A673 (cell line): ENCODE measurements around the gene KLHDC8B. TPM values are rescaled to one million over a fixed set of nuclear protein-coding genes. Genes with fewer than 3 reads are reported as not detected.

Experiments
- BruUV-seq: library from RNA; stranded (reverse); fragments of 400-500 nt; replicated peaks from 2 replicates; lab custom pipeline; 2021; lab: Mats Ljungman, UMichigan
- CTCF ChIA-PET: fragments of 300-600 bp; sonication (Branson Sonifier 250); formaldehyde crosslinking; loops from one replicate; lab custom pipeline; 2022; ENCODE audit warnings: antibody characterized with exemption; lab: Charles Lee
- POLR2A ChIA-PET: fragments of 300-600 bp; sonication (Branson Sonifier 250); formaldehyde crosslinking; loops from one replicate; lab custom pipeline; 2022; ENCODE audit warnings: antibody characterized with exemption; ENCODE audit not compliant: low non-redundant PET; lab: Charles Lee
- DNase-seq: peaks from one replicate; pipeline ENCODE4 v3.0.0-alpha.2; 2015; ENCODE audit warnings: low spot score
- H3K27ac ChIP-seq: fragments of 200-600 bp; sonication (generic); 2 replicates; pipeline ENCODE4 v1.5.1; 2016; ENCODE audit warnings: mixed run types, low read depth, mild to moderate bottlenecking, mixed read lengths, antibody characterized with exemption, low read length; ENCODE audit not compliant: poor library complexity, severe bottlenecking
- H3K27me3 ChIP-seq: fragments of 200-600 bp; sonication (generic); replicated peaks from 2 replicates; pipeline ENCODE4 v1.6.1; 2017; ENCODE audit warnings: mixed run types, low read depth, mild to moderate bottlenecking, mixed read lengths, antibody characterized with exemption, low read length; ENCODE audit not compliant: insufficient read depth, poor library complexity
- H3K36me3 ChIP-seq: fragments of 200-600 bp; sonication (generic); 2 replicates; pipeline ENCODE4 v1.6.1; 2016; ENCODE audit warnings: mixed run types, mild to moderate bottlenecking, mixed read lengths, antibody characterized with exemption, low read length; ENCODE audit not compliant: insufficient read depth, poor library complexity, severe bottlenecking
- H3K4me1 ChIP-seq: fragments of 200-600 bp; sonication (generic); 2 replicates; pipeline ENCODE4 v1.6.1; 2017; ENCODE audit warnings: mixed run types, mild to moderate bottlenecking, mixed read lengths, antibody characterized with exemption, low read length; ENCODE audit not compliant: insufficient read depth, poor library complexity, severe bottlenecking
- H3K4me3 ChIP-seq: fragments of 200-600 bp; sonication (generic); 2 replicates; pipeline ENCODE4 v1.5.1; 2016; ENCODE audit warnings: low read depth, mixed run types, mild to moderate bottlenecking, mixed read lengths, low read length; ENCODE audit not compliant: poor library complexity, severe bottlenecking
- H3K9me3 ChIP-seq: fragments of 200-600 bp; sonication (generic); 2 replicates; pipeline ENCODE4 v1.6.1; 2016; ENCODE audit warnings: mixed run types, low read depth, mild to moderate bottlenecking, mixed read lengths, antibody characterized with exemption, low read length; ENCODE audit not compliant: poor library complexity, severe bottlenecking
- CTCF ChIP-seq: fragments of 300-800, 200-600 bp; sonication (generic); conservative IDR thresholded peaks from 2 replicates; pipeline ENCODE4 v1.5.1; 2017; ENCODE audit warnings: low read depth, mild to moderate bottlenecking, antibody characterized with exemption, low read length, moderate library complexity, mixed read lengths
- EZH2 ChIP-seq: fragments of 200-600 bp; sonication (generic); IDR thresholded peaks from 2 replicates; pipeline ENCODE4 v1.6.1; 2017; ENCODE audit warnings: borderline replicate concordance, low read depth, mild to moderate bottlenecking, mixed read lengths, antibody characterized with exemption, low read length; ENCODE audit not compliant: poor library complexity, severe bottlenecking
- intact Hi-C: fragments of 100-400 bp; cut with micrococcal nuclease; formaldehyde crosslinking; loops from one replicate; pipeline ENCODE4 v1.10.0; 2022; ENCODE audit not compliant: unreplicated experiment
- total RNA-seq: library from RNA; stranded (reverse); gene quantifications from 2 replicates; pipeline ENCODE4 v1.2.3, GENCODE V29; 2021

KLHDC8B gene
- total RNA-seq, 1 experiment from 2014 or later, result 5.1 TPM

GRCh38 chr3:49222002-49222401, 50.6 kb downstream of the KLHDC8B start:
- Histone ChIP-seq H3K4me3 (no peak overlapping the region), H3K4me1 (no peaks in the 10 kb centered on the region), H3K27ac (no peak overlapping the region), H3K27me3 (no peaks in the 10 kb centered on the region), H3K36me3 (no peaks in the 10 kb centered on the region), H3K9me3 (no peaks in the 10 kb centered on the region)
- TF ChIP-seq CTCF, result no peak
- TF ChIP-seq EZH2, result no peak
- ChIA-PET POLR2A (no interaction called here), CTCF (no interaction called here)
- DNase-seq, result no peak
- BruUV-seq, result no TSS peak
- intact Hi-C loops, result no loop called here

Other genes starting within 250 kb of the KLHDC8B start
- 13.3 and 14.9 TPM in 2 replicates for gene P4HTM, start 181.4 kb upstream of the KLHDC8B start, total RNA-seq
- gene WDR6, start 164.2 kb upstream of the KLHDC8B start, total RNA-seq, result 88.5 and 93.7 TPM in 2 replicates
- 13.2 and 15.8 TPM in 2 replicates for gene DALRD3, start 153.0 kb upstream of the KLHDC8B start, total RNA-seq
- gene NDUFAF3, start 149.5 kb upstream of the KLHDC8B start, total RNA-seq, result 36.6 and 39.1 TPM in 2 replicates
- 190 and 196 TPM in 2 replicates for gene IMPDH2, start 142.2 kb upstream of the KLHDC8B start, total RNA-seq
- 57.3 and 64.5 TPM in 2 replicates for gene QRICH1, start 77.5 kb upstream of the KLHDC8B start, total RNA-seq
- gene QARS1, start 66.8 kb upstream of the KLHDC8B start, total RNA-seq, result 186 and 188 TPM in 2 replicates
- gene USP19, start 50.8 kb upstream of the KLHDC8B start, total RNA-seq, result 37.5 and 44.9 TPM in 2 replicates
- 45.9 and 57.3 TPM in 2 replicates for gene LAMB2, start 38.5 kb upstream of the KLHDC8B start, total RNA-seq
- 10.4 and 10.6 TPM in 2 replicates for gene CCDC71, start 5.3 kb upstream of the KLHDC8B start, total RNA-seq
- 1.8 and 2.0 TPM in 2 replicates for gene C3orf62, start 105.6 kb downstream of the KLHDC8B start, total RNA-seq
- gene USP4, start 168.5 kb downstream of the KLHDC8B start, total RNA-seq, result 32.3 and 32.8 TPM in 2 replicates
- gene GPX1, start 186.8 kb downstream of the KLHDC8B start, total RNA-seq, result 122 and 128 TPM in 2 replicates
- gene RHOA, start 240.4 kb downstream of the KLHDC8B start, total RNA-seq, result 194 and 198 TPM in 2 replicates
- gene TCTA, start 240.8 kb downstream of the KLHDC8B start, total RNA-seq, result 11.6 and 12.0 TPM in 2 replicates